NCI-H2196 (cell line): ENCODE data around the gene GART.
A peak's percentile ranks its signal among the peaks of the same experiment; 100 is the strongest.
"Not testable (repeated sequence)": the region's sequence is repeated elsewhere in the genome, so short reads cannot be mapped to it uniquely, and the experiment has no call there.

Experiments used
- DNase-seq: peaks from one replicate; lab custom pipeline; 2025; ENCODE audit not compliant: unreplicated experiment; lab: John Stamatoyannopoulos, UW

The GART gene

GRCh38 chr21:33541756-33542639, at the start of gene GART:
GART (minus strand) TSS chr21:33542117; CDS start chr21:33539315, 2,802 bp downstream.
- peak; percentile 89 for DNase-seq

GRCh38 chr21:33588485-33589335, 46.8 kb upstream of the GART start, which contains the start of gene DONSON:
DONSON (minus strand) TSS chr21:33588684; CDS start chr21:33588641, 43 bp downstream.
- DNase-seq = peak; percentile 94

- DNase-seq = peak; percentile 20
Measured at GRCh38 chr21:33587792-33588484, 46.0 kb upstream of the GART start.

GRCh38 chr21:33586927-33587326, 45.0 kb upstream of the GART start:
- DNase-seq = no peak

GRCh38 chr21:33584455-33584854, 42.5 kb upstream of the GART start:
- DNase-seq = no peak

GRCh38 chr21:33578959-33579542, 37.1 kb upstream of the GART start:
- DNase-seq = no peak

- DNase-seq = no peak
Measured at GRCh38 chr21:33578214-33578613, 36.3 kb upstream of the GART start.

GRCh38 chr21:33576741-33577141, 34.8 kb upstream of the GART start:
- DNase-seq = not testable (repeated sequence)

GRCh38 chr21:33572350-33572749, 30.4 kb upstream of the GART start:
- DNase-seq = no peak

- DNase-seq = no peak
Measured at GRCh38 chr21:33569991-33570390, 28.1 kb upstream of the GART start.

- DNase-seq = no peak
Measured at GRCh38 chr21:33568448-33568847, 26.5 kb upstream of the GART start.

GRCh38 chr21:33567914-33568313, 26.0 kb upstream of the GART start:
- DNase-seq = no peak

GRCh38 chr21:33566514-33566913, 24.6 kb upstream of the GART start:
- DNase-seq = no peak

GRCh38 chr21:33562389-33562788, 20.5 kb upstream of the GART start:
- no peak for DNase-seq

GRCh38 chr21:33561373-33561772, 19.5 kb upstream of the GART start:
- DNase-seq = no peak

- no peak for DNase-seq
Measured at GRCh38 chr21:33560965-33561364, 19.0 kb upstream of the GART start.

- DNase-seq = no peak
Measured at GRCh38 chr21:33559813-33560212, 17.9 kb upstream of the GART start.

- DNase-seq = no peak
Measured at GRCh38 chr21:33558777-33559421, 17.0 kb upstream of the GART start.

GRCh38 chr21:33557447-33557846, 15.5 kb upstream of the GART start:
- no peak for DNase-seq

GRCh38 chr21:33554982-33555344, 13.0 kb upstream of the GART start:
- DNase-seq = no peak
